WTC11 (cell line): ENCODE results near the gene ICE2. TPM values are rescaled to one million over a fixed set of nuclear protein-coding genes. Genes with fewer than 3 reads are reported as not detected.
A peak's percentile ranks its signal among the peaks of the same experiment; 100 is the strongest.

ENCODE experiments used
- ATAC-seq: fragments of 200-7000 bp; cut with Tn5 transposase; 2 replicates; pipeline ENCODE4 v1.10.0; 2021; ENCODE audit warnings: mild to moderate bottlenecking, moderate library complexity
- CTCF ChIA-PET: fragments of 300-600 bp; sonication (Branson Sonifier 250); formaldehyde crosslinking; loops from one replicate; lab custom pipeline; 2021; ENCODE audit warnings: antibody characterized with exemption; lab: Charles Lee
- POLR2A ChIA-PET: fragments of 350-600 bp; sonication (Branson Sonifier 250); formaldehyde crosslinking; loops from one replicate; lab custom pipeline; 2021; ENCODE audit warnings: antibody characterized with exemption; lab: Charles Lee
- DNase-seq: peaks from one replicate; pipeline ENCODE4 v3.0.0; 2021; ENCODE audit warnings: low spot score
- H3K27ac Mint-ChIP-seq: 2 replicates; pipeline ENCODE4 v1.8.0; 2021; ENCODE audit warnings: mixed read lengths
- H3K27me3 Mint-ChIP-seq: 2 replicates; pipeline ENCODE4 v1.8.0; 2021; ENCODE audit warnings: low read depth, mild to moderate bottlenecking, moderate library complexity, mixed read lengths
- H3K36me3 Mint-ChIP-seq: 2 replicates; pipeline ENCODE4 v1.8.0; 2021; ENCODE audit warnings: mixed read lengths
- H3K4me1 Mint-ChIP-seq: 2 replicates; pipeline ENCODE4 v1.8.0; 2022; ENCODE audit warnings: mixed read lengths
- H3K4me3 Mint-ChIP-seq: 2 replicates; pipeline ENCODE4 v1.8.0; 2021; ENCODE audit warnings: mild to moderate bottlenecking, moderate library complexity, mixed read lengths
- H3K9me3 Mint-ChIP-seq: 2 replicates; pipeline ENCODE4 v1.8.0; 2021; ENCODE audit warnings: mixed read lengths
- CREB1 ChIP-seq: sonication (generic); formaldehyde crosslinking; IDR thresholded peaks from 2 replicates; pipeline ENCODE4 v1.8.0; 2023; ENCODE audit warnings: mild to moderate bottlenecking, missing genetic modification reagents
- FOXJ3 ChIP-seq: sonication (generic); formaldehyde crosslinking; IDR thresholded peaks from 2 replicates; pipeline ENCODE4 v1.9.0; 2021; ENCODE audit warnings: missing genetic modification reagents, mild to moderate bottlenecking, borderline replicate concordance
- FOXP1 ChIP-seq: sonication (generic); formaldehyde crosslinking; IDR thresholded peaks from 2 replicates; pipeline ENCODE4 v1.8.0; 2022; ENCODE audit warnings: missing genetic modification reagents, mild to moderate bottlenecking, moderate library complexity, borderline replicate concordance
- NFE2L1 ChIP-seq: sonication (generic); formaldehyde crosslinking; IDR thresholded peaks from 2 replicates; pipeline ENCODE4 v1.8.1; 2023; ENCODE audit warnings: missing genetic modification reagents
- SP1 ChIP-seq: sonication (generic); formaldehyde crosslinking; conservative IDR thresholded peaks from 2 replicates; pipeline ENCODE4 v1.8.1; 2022; ENCODE audit warnings: missing genetic modification reagents
- TEAD1 ChIP-seq: sonication (generic); formaldehyde crosslinking; IDR thresholded peaks from 2 replicates; pipeline ENCODE4 v1.8.0; 2022; ENCODE audit warnings: mild to moderate bottlenecking, missing genetic modification reagents
- ZNF138 ChIP-seq: sonication (generic); formaldehyde crosslinking; conservative IDR thresholded peaks from 2 replicates; pipeline ENCODE4 v1.8.1; 2022; ENCODE audit warnings: mild to moderate bottlenecking, moderate library complexity, missing genetic modification reagents
- ZNF263 ChIP-seq: sonication (generic); formaldehyde crosslinking; IDR thresholded peaks from 2 replicates; pipeline ENCODE4 v1.8.1; 2022; ENCODE audit warnings: low read depth, mild to moderate bottlenecking, moderate library complexity, missing genetic modification reagents
- ZNF423 ChIP-seq: fragments of 250-450 bp; sonication (Bioruptor Pico); IDR thresholded peaks from 2 replicates; pipeline ENCODE4 v2.1.2; 2022; ENCODE audit warnings: mild to moderate bottlenecking, moderate library complexity
- total RNA-seq: library from RNA; stranded (reverse); gene quantifications from 3 replicates; pipeline ENCODE4 v1.2.3, GENCODE V29; 2021
- TF ChIP-seq, protein P1 (sequence below): sonication (generic); formaldehyde crosslinking; IDR thresholded peaks from 2 replicates; pipeline ENCODE4 v1.8.0; 2022; ENCODE audit warnings: mild to moderate bottlenecking, missing genetic modification reagents
- TF ChIP-seq, protein P2 (sequence below): fragments of 250-450 bp; sonication (Bioruptor Pico); conservative IDR thresholded peaks from 2 replicates; pipeline ENCODE4 v1.9.0; 2021; ENCODE audit warnings: mild to moderate bottlenecking
- TF ChIP-seq, protein P3 (sequence below): sonication (generic); formaldehyde crosslinking; IDR thresholded peaks from 2 replicates; pipeline ENCODE4 v1.8.1; 2023; ENCODE audit warnings: mild to moderate bottlenecking, missing genetic modification reagents
- TF ChIP-seq, protein P4 (sequence below): sonication (generic); formaldehyde crosslinking; IDR thresholded peaks from 2 replicates; pipeline ENCODE4 v1.8.0; 2023; ENCODE audit warnings: missing genetic modification reagents
- TF ChIP-seq, protein P5 (sequence below): sonication (generic); formaldehyde crosslinking; IDR thresholded peaks from 2 replicates; pipeline ENCODE4 v1.8.1; 2023; ENCODE audit warnings: mild to moderate bottlenecking, missing genetic modification reagents, moderate library complexity
- TF ChIP-seq, protein P6 (sequence below): sonication (generic); formaldehyde crosslinking; conservative IDR thresholded peaks from 2 replicates; pipeline ENCODE4 v1.8.1; 2022; ENCODE audit warnings: mild to moderate bottlenecking, missing genetic modification reagents

The ICE2 gene
- total RNA-seq, 1 experiment from 2014 or later, result 76.9 TPM

DNA sequence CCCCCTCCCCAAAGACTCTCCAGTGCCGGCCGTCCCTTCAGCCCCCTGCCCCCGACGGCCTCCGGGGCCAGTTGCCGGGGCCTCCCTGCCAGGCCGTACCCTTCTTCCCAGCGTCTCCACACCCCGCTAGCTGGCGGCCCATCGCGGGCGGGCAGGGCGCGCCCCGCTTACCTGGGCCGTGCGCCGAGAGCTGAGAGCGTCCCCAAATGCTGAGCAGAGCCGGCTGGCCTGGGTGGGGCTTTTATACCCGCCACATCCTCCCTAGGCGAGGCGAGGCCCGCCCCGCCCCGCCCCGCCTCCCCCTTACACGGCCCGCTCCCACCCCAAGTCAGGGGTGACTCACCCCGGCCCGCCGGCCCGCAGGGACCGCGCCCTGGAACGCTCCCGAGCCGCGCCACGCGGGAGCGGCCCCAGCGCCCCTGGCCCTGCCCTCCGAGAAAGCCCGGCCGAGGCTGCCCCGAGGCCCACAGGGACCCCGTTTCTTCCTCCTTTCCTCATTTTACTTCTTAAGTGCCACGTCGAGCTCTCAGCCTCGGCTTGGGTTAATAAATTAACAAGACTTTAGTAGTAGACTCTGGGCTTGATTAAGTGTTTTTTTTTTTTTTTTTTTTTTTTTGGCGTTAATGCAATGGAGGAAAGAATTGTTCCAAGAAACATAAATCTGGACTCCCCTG, 81.0 kb downstream of the ICE2 start, which contains the start of gene ANXA2:
Gene ANXA2, minus strand, starts transcription at position 215 of the 674 bp plus-strand sequence. CDS start 11,911 bp downstream, outside the sequence.
- ATAC-seq (peak; percentile 64), DNase-seq (peak; percentile 69)
- peak within 1 kb of the TSS; percentile 54; the same call in 1 of the 2 replicates for H3K27ac Mint-ChIP-seq
- ChIA-PET POLR2A (interaction anchor here (0.5 to 1.0 kb wide), 8 partner anchors 13 to 709 kb away, joined by 3 to 12 read pairs (median 3); partner anchors contain the start of gene BNIP2), CTCF (interaction anchor here (0.9 to 1.3 kb wide), 3 partner anchors 9 to 110 kb away, joined by 3 read pairs; no protein-coding TSS in a partner anchor)
- H3K36me3 Mint-ChIP-seq, result no peaks in the 10 kb centered on the region
- H3K4me1 Mint-ChIP-seq, result peaks cover 61% of the 10 kb centered on the region
- no peaks in the 10 kb centered on the region for H3K9me3 Mint-ChIP-seq
- peak within 1 kb of the TSS; percentile 83 for H3K4me3 Mint-ChIP-seq
- peaks cover 17% of the 10 kb centered on the region for H3K27me3 Mint-ChIP-seq
- peak; percentile 26; the same call in 1 of the 2 replicates for TF ChIP-seq FOXP1 (CRISPR knock-in tag)
- TF ChIP-seq, protein P1, sequence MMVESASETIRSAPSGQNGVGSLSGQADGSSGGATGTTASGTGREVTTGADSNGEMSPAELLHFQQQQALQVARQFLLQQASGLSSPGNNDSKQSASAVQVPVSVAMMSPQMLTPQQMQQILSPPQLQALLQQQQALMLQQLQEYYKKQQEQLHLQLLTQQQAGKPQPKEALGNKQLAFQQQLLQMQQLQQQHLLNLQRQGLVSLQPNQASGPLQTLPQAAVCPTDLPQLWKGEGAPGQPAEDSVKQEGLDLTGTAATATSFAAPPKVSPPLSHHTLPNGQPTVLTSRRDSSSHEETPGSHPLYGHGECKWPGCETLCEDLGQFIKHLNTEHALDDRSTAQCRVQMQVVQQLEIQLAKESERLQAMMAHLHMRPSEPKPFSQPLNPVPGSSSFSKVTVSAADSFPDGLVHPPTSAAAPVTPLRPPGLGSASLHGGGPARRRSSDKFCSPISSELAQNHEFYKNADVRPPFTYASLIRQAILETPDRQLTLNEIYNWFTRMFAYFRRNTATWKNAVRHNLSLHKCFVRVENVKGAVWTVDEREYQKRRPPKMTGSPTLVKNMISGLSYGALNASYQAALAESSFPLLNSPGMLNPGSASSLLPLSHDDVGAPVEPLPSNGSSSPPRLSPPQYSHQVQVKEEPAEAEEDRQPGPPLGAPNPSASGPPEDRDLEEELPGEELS, result 0 out of 2 replicates have a peak, but pooled peaks have one; percentile 20
- TF ChIP-seq, protein P2, sequence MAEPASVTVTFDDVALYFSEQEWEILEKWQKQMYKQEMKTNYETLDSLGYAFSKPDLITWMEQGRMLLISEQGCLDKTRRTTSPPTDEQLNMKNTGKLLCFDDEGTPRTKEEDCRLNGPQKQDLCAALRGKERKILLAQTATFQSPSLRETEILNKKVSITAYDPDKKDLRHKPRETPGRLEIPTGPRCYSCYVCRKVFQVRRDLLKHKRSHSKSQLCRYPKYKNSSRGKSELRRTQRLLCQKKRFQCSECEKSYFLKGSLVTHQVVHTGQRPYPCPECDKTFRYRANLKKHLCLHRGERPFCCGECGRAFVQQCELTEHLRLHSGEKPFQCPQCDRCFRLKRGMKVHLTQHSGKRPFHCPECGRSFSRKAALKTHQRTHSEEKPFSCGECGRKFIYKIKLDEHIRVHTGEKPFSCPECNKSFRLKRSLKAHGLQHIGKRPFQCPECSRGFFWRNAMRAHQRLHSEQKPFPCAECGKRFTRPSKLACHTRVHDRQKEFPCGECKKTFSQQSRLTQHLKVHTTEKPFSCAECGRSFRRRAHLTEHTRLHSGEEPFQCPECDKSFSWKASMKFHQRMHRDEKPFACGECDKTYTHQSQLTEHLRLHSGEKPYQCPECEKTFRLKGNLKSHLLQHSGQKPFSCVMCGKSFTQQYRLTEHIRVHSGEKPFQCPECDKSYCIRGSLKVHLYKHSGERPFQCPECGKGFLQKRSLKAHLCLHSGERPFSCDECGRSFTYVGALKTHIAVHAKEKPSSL (CRISPR knock-in tag), result no peak

DNA sequence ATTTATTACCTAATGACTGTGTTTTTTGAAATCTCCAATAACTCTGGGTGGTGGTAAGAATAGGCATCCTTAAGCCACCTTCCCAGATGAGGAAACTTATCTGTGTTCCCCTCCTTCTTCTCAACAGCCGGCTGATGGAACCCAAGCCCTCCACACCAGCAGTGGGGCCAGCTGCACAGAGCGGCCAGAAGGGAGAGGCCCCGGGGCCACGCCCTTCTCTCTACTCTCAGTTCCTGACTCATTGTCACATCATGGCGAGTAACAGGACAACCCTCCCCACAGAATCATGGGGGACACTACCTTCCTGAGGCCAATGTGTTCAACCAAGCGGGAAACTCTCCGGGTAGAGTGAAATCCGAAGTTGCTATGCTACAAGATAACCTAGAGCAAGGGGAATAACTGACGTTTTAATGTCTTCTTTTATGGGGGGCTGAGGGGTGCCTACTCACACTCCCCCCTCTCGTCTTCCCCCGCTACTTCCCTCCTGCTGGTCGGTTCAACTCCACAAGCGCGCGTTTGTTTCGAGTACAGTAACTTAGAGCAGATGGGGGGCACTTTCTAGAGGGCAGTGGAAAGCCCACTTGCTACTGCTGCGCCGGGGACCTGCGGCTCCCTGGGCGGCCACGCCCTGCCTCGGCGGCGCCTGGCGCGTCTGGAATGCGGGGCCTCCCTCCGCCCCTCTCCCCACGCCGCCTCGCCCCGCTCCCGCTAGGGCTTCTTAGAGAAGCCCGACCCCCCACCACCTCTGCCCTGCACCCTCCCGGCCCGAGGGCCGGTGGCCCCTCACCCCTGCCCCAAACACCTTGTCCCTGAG, 81.8 kb downstream of the ICE2 start:
- H3K4me1 Mint-ChIP-seq, result peaks cover 66% of the 10 kb centered on the region
- no peaks in the 10 kb centered on the region for H3K9me3 Mint-ChIP-seq
- DNase-seq (peak; percentile 64), ATAC-seq (peak; percentile 33)
- H3K27ac Mint-ChIP-seq, result no peak overlapping the region
- POLR2A ChIA-PET, result no interaction called here
- peaks cover 17% of the 10 kb centered on the region for H3K27me3 Mint-ChIP-seq
- no peaks in the 10 kb centered on the region for H3K36me3 Mint-ChIP-seq
- H3K4me3 Mint-ChIP-seq, result peak overlapping the region; percentile 83
- TF ChIP-seq ZNF263 (CRISPR knock-in tag) (no peak), NFE2L1 (CRISPR knock-in tag) (0 out of 2 replicates have a peak, but pooled peaks have one; percentile 64), SP1 (CRISPR knock-in tag) (peak; percentile 47; the same call in 1 of the 2 replicates), ZNF423 (CRISPR knock-in tag) (peak; percentile 68), FOXJ3 (CRISPR knock-in tag) (no peak), TEAD1 (CRISPR knock-in tag) (0 out of 2 replicates have a peak, but pooled peaks have one; percentile 22), CREB1 (CRISPR knock-in tag) (no peak), ZNF138 (CRISPR knock-in tag) (no peak)
- TF ChIP-seq, protein P3, sequence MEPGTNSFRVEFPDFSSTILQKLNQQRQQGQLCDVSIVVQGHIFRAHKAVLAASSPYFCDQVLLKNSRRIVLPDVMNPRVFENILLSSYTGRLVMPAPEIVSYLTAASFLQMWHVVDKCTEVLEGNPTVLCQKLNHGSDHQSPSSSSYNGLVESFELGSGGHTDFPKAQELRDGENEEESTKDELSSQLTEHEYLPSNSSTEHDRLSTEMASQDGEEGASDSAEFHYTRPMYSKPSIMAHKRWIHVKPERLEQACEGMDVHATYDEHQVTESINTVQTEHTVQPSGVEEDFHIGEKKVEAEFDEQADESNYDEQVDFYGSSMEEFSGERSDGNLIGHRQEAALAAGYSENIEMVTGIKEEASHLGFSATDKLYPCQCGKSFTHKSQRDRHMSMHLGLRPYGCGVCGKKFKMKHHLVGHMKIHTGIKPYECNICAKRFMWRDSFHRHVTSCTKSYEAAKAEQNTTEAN (CRISPR knock-in tag), result 0 out of 2 replicates have a peak, but pooled peaks have one; percentile 36
- TF ChIP-seq, protein P4, sequence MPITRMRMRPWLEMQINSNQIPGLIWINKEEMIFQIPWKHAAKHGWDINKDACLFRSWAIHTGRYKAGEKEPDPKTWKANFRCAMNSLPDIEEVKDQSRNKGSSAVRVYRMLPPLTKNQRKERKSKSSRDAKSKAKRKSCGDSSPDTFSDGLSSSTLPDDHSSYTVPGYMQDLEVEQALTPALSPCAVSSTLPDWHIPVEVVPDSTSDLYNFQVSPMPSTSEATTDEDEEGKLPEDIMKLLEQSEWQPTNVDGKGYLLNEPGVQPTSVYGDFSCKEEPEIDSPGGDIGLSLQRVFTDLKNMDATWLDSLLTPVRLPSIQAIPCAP (CRISPR knock-in tag), result no peak
- TF ChIP-seq, protein P5, sequence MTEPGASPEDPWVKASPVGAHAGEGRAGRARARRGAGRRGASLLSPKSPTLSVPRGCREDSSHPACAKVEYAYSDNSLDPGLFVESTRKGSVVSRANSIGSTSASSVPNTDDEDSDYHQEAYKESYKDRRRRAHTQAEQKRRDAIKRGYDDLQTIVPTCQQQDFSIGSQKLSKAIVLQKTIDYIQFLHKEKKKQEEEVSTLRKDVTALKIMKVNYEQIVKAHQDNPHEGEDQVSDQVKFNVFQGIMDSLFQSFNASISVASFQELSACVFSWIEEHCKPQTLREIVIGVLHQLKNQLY (CRISPR knock-in tag), result no peak
- TF ChIP-seq, protein P6, sequence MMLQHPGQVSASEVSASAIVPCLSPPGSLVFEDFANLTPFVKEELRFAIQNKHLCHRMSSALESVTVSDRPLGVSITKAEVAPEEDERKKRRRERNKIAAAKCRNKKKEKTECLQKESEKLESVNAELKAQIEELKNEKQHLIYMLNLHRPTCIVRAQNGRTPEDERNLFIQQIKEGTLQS (CRISPR knock-in tag), result no peak
- TF ChIP-seq, all 79 proteins: peak for 5
- CTCF ChIA-PET, result no interaction called here
